SK-N-SH treated with all-trans-retinoic acid at 6 μM for 48 hours (cell line): ENCODE results near the gene ITPRIPL1.

Experiments used
- ESRRG ChIP-seq: fragments of 250-450 bp; sonication (Bioruptor Pico); IDR thresholded peaks from 2 replicates; pipeline ENCODE4 v1.6.1; 2021; ENCODE audit warnings: mild to moderate bottlenecking
- ZC3H10 ChIP-seq: fragments of 250-450 bp; sonication (Bioruptor Pico); IDR thresholded peaks from 2 replicates; pipeline ENCODE4 v1.5.1; 2021; ENCODE audit warnings: mild to moderate bottlenecking, moderate library complexity
- TF ChIP-seq, protein P1 (sequence below): fragments of 250-450 bp; sonication (Bioruptor Pico); IDR thresholded peaks from 2 replicates; pipeline ENCODE4 v1.5.0; 2020; ENCODE audit warnings: mild to moderate bottlenecking, moderate library complexity

DNA sequence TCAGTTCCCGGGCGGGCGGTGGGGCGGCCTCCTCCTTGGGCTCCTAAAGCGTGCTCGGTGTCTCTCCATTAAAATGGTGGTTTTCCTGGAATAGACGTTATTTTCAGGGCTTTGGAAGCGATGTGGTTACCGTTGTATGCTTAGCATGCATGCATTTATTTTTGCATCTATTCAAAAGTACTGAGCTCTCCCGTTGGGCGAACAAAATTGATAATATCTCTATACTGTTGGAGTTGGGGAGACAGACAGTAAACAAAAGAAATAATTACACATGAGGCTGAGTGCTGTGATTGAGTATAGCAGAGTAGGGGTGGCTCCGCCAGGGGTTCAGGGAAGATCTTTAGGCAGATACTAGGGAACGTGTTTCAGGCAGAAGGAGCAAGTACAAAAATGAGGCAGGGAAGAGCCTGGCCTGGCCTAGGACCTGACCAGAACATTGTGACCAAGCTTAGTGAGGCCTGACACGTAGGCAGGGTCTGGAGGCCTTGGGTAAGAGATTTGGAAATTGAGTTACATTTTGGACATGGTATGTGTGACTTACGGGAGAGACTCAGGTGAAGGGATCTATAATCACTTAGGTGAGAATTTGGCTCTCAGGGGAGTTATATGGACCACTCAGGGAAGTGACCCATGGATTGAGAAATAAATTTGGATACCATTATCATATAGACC, 11.1 kb downstream of the ITPRIPL1 start:
- TF ChIP-seq ZC3H10 (CRISPR knock-in tag) (no peak), ESRRG (CRISPR knock-in tag) (no peak)
- TF ChIP-seq, protein P1, sequence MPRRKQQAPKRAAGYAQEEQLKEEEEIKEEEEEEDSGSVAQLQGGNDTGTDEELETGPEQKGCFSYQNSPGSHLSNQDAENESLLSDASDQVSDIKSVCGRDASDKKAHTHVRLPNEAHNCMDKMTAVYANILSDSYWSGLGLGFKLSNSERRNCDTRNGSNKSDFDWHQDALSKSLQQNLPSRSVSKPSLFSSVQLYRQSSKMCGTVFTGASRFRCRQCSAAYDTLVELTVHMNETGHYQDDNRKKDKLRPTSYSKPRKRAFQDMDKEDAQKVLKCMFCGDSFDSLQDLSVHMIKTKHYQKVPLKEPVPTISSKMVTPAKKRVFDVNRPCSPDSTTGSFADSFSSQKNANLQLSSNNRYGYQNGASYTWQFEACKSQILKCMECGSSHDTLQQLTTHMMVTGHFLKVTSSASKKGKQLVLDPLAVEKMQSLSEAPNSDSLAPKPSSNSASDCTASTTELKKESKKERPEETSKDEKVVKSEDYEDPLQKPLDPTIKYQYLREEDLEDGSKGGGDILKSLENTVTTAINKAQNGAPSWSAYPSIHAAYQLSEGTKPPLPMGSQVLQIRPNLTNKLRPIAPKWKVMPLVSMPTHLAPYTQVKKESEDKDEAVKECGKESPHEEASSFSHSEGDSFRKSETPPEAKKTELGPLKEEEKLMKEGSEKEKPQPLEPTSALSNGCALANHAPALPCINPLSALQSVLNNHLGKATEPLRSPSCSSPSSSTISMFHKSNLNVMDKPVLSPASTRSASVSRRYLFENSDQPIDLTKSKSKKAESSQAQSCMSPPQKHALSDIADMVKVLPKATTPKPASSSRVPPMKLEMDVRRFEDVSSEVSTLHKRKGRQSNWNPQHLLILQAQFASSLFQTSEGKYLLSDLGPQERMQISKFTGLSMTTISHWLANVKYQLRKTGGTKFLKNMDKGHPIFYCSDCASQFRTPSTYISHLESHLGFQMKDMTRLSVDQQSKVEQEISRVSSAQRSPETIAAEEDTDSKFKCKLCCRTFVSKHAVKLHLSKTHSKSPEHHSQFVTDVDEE (CRISPR knock-in tag) = no peak
